Mesothelial cell of epicardium (in vitro differentiated cells): Measurements from ENCODE around the gene PIGS. TPM values are rescaled to one million over a fixed set of nuclear protein-coding genes. Genes with fewer than 3 reads are reported as not detected.

Experiments
- DNase-seq, 2 experiments: peaks; one replicate each; pipeline ENCODE4 v3.0.0; 2021; ENCODE audit warnings: low spot score in 2 of 2; ENCODE audit not compliant: unreplicated experiment in 2 of 2
- H3K27ac Mint-ChIP-seq: 2 replicates; pipeline ENCODE4 v1.8.0; 2021; ENCODE audit warnings: mixed read lengths
- H3K27me3 Mint-ChIP-seq: 2 replicates; pipeline ENCODE4 v1.8.0; 2021; ENCODE audit warnings: low read depth, mixed read lengths
- H3K36me3 Mint-ChIP-seq: 2 replicates; pipeline ENCODE4 v1.8.0; 2021; ENCODE audit warnings: mixed read lengths
- H3K4me1 Mint-ChIP-seq: 2 replicates; pipeline ENCODE4 v1.8.0; 2021; ENCODE audit warnings: mixed read lengths
- H3K4me3 Mint-ChIP-seq: 2 replicates; pipeline ENCODE4 v1.8.0; 2021; ENCODE audit warnings: mild to moderate bottlenecking, moderate library complexity, mixed read lengths
- H3K9me3 Mint-ChIP-seq: 2 replicates; pipeline ENCODE4 v1.8.0; 2021; ENCODE audit warnings: mixed read lengths
- CTCF ChIP-seq: fragments of 200-600 bp; sonication (generic); IDR thresholded peaks from one replicate; pipeline ENCODE4 v1.5.0; 2021; ENCODE audit warnings: antibody characterized with exemption; ENCODE audit not compliant: unreplicated experiment
- total RNA-seq: library from RNA; stranded (reverse); gene quantifications from 3 replicates; pipeline ENCODE4 v1.2.1, GENCODE V29; 2021

The PIGS gene
- total RNA-seq, 1 donor from 2014 or later = 80.7 TPM

GRCh38 chr17:28599311-28600184, 28.2 kb upstream of the PIGS start:
- H3K27ac Mint-ChIP-seq = peak overlapping the region; percentile 91
- DNase-seq = no peak
- peak overlapping the region; percentile 84 for H3K4me3 Mint-ChIP-seq
- no peak for TF ChIP-seq CTCF
- peaks cover 19% of the 10 kb centered on the region for H3K4me1 Mint-ChIP-seq
- H3K9me3 Mint-ChIP-seq = no peaks in the 10 kb centered on the region
- no peaks in the 10 kb centered on the region for H3K27me3 Mint-ChIP-seq
- H3K36me3 Mint-ChIP-seq = no peaks in the 10 kb centered on the region

DNA sequence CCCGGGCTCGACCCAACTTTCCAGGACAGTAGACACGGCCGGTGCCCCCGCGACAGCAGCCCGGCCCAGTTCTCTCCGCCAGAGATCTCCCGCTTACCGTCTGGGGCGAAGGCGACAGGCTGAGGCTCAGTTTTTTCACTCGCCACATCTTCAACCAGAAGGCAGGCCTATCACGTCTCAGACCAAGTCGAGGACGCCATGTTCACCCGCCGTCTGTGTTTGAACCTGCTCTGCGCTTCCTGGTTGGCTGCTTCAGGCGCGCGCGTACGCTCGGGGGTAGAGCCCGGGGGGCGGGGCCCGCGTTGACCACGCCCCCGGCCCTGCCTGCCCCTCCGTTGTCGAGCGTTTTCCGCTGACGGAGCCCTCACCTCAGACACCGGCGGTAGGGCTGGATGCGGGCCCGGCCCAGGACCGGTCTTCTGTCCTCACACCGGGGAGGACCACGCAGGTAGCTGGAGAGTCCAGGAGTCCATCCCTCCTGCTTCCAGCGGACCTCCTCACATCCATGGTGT, 27.5 kb upstream of the PIGS start, which contains the start of gene SPAG5:
Gene SPAG5, minus strand, starts transcription at position 227 of the 512 bp plus-strand sequence. Its CDS starts 79 bp downstream, at position 148.
- H3K27ac Mint-ChIP-seq = peak within 1 kb of the TSS; percentile 91

GRCh38 chr17:28598389-28598788, 27.1 kb upstream of the PIGS start:
- Mint-ChIP-seq H3K27me3 (no peaks in the 10 kb centered on the region), H3K4me1 (peaks cover 19% of the 10 kb centered on the region)

More for the DNA sequence above, 27.5 kb upstream of the PIGS start, which contains the start of gene SPAG5:
- Mint-ChIP-seq H3K4me1 (peaks cover 19% of the 10 kb centered on the region), H3K27me3 (no peaks in the 10 kb centered on the region), H3K4me3 (peak within 1 kb of the TSS; percentile 84), H3K36me3 (no peaks in the 10 kb centered on the region), H3K9me3 (no peaks in the 10 kb centered on the region)
- peak; percentile 88 to 96 for DNase-seq
- no peak for TF ChIP-seq CTCF

DNA sequence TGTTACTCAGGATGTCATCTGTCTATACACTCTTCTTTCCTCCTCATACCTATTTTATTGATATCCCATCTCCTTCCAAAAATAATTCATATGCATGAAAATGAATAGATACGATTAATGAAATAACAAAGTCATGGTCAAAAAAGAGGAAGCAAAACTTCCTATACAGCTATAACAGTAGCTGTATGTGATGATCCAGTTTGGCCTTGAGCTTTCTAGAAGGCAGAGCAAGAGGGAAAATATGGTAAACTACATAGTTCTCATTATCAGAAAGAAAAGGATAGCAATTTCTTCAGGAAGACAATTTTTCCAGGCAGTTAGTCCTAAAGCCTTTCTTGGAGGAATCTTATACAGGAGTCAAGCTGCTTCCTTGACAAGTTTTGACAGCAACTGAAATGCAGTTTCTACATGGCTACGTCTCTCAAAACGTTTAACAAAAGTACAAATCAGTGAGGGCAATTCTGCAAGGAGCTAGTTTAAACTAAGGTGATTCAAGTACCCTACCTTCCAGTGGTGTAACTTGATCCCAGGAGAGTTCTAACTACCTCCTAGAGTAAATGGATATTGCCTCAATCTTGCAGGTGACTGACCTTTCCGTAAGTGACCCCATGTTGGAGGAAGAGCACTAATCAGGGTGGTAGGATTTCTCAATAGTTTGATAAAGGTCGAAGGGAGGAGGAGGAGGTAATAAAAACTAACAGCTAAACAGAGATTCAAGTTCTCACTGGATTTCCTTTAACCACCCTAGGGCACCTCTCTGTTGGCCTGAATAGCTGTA, 26.5 kb upstream of the PIGS start:
- Mint-ChIP-seq H3K4me1 (peaks cover 19% of the 10 kb centered on the region), H3K36me3 (no peaks in the 10 kb centered on the region), H3K9me3 (no peaks in the 10 kb centered on the region), H3K27ac (peak overlapping the region; percentile 89), H3K27me3 (no peaks in the 10 kb centered on the region), H3K4me3 (peak overlapping the region; percentile 84)
- no peak for TF ChIP-seq CTCF
- no peak for DNase-seq

More at GRCh38 chr17:28598389-28598788, 27.1 kb upstream of the PIGS start:
- TF ChIP-seq CTCF = no peak
- DNase-seq = no peak
- H3K4me3 Mint-ChIP-seq = peak overlapping the region; percentile 84
- no peaks in the 10 kb centered on the region for H3K36me3 Mint-ChIP-seq
- H3K27ac Mint-ChIP-seq = peak overlapping the region; percentile 89
- H3K9me3 Mint-ChIP-seq = no peaks in the 10 kb centered on the region

GRCh38 chr17:28592260-28592659, 20.9 kb upstream of the PIGS start:
- Mint-ChIP-seq H3K4me1 (no peaks in the 10 kb centered on the region), H3K27ac (no peak overlapping the region), H3K9me3 (no peaks in the 10 kb centered on the region), H3K36me3 (peaks cover 12% of the 10 kb centered on the region), H3K27me3 (no peaks in the 10 kb centered on the region), H3K4me3 (no peak overlapping the region)
- DNase-seq = no peak
- TF ChIP-seq CTCF = no peak
